Neuronal stem cell (in vitro differentiated cells): ENCODE data around the gene SMAD5.

Source experiments
- DNase-seq: peaks from one replicate; pipeline ENCODE4 v3.0.0-alpha.2; 2013; ENCODE audit warnings: low spot score
- H2AFZ ChIP-seq: one replicate; pipeline ENCODE4 v1.6.1; 2013; ENCODE audit warnings: mild to moderate bottlenecking, low read length, inconsistent platforms
- H2AK5ac ChIP-seq: 2 replicates; pipeline ENCODE4 v1.6.1; 2013; ENCODE audit warnings: low read depth, mild to moderate bottlenecking, inconsistent platforms, low read length, moderate library complexity, mixed read lengths
- H2BK120ac ChIP-seq: 2 replicates; pipeline ENCODE4 v1.6.1; 2013; ENCODE audit warnings: low read depth, mild to moderate bottlenecking, inconsistent platforms, low read length, moderate library complexity, mixed read lengths
- H2BK12ac ChIP-seq: one replicate; pipeline ENCODE4 v1.6.1; 2013; ENCODE audit warnings: low read length, inconsistent platforms
- H2BK15ac ChIP-seq: 2 replicates; pipeline ENCODE4 v1.6.1; 2013; ENCODE audit warnings: mild to moderate bottlenecking, low read length, inconsistent platforms, mixed read lengths
- H2BK5ac ChIP-seq: one replicate; pipeline ENCODE4 v1.6.1; 2013; ENCODE audit warnings: inconsistent platforms, mild to moderate bottlenecking, low read length, moderate library complexity
- H3K14ac ChIP-seq: one replicate; pipeline ENCODE4 v1.6.1; 2013; ENCODE audit warnings: low read length, inconsistent platforms
- H3K18ac ChIP-seq: 2 replicates; pipeline ENCODE4 v1.6.1; 2013; ENCODE audit warnings: low read length, inconsistent platforms
- H3K23ac ChIP-seq: 2 replicates; pipeline ENCODE4 v1.6.1; 2013; ENCODE audit warnings: low read depth, mild to moderate bottlenecking, mixed read lengths, low read length, inconsistent platforms; ENCODE audit not compliant: poor library complexity
- H3K27ac ChIP-seq: replicated peaks from 3 replicates; pipeline ENCODE4 v1.5.1; 2013; ENCODE audit warnings: low read length, inconsistent platforms
- H3K27me3 ChIP-seq, 3 experiments: 2 replicates each; pipeline ENCODE4 v1.6.1; 2013; ENCODE audit warnings: low read length in 3 of 3, mild to moderate bottlenecking in 2 of 3, inconsistent platforms in 1 of 3, low read depth in 1 of 3, mixed read lengths in 1 of 3, moderate library complexity in 1 of 3; ENCODE audit not compliant: control insufficient read depth in 3 of 3, insufficient read depth in 3 of 3
- H3K36me3 ChIP-seq, 2 donors: replicated peaks in 1 of 2; 2 replicates each; pipeline ENCODE4 v1.6.1; 2013; ENCODE audit warnings: low read length in 2 of 2; ENCODE audit not compliant: control insufficient read depth in 2 of 2, insufficient read depth in 2 of 2
- H3K4ac ChIP-seq: 2 replicates; pipeline ENCODE4 v1.6.1; 2013; ENCODE audit warnings: inconsistent platforms, mild to moderate bottlenecking, low read length, moderate library complexity
- H3K4me1 ChIP-seq, 2 donors: 1 replicate in 1 of 2; 2 replicates in 1 of 2; pipeline ENCODE4 v1.6.1; 2013; ENCODE audit warnings: low read length in 2 of 2, low read depth in 1 of 2; ENCODE audit not compliant: control insufficient read depth in 2 of 2, insufficient read depth in 1 of 2
- H3K4me2 ChIP-seq: one replicate; pipeline ENCODE4 v1.6.1; 2013; ENCODE audit warnings: mild to moderate bottlenecking, low read length, inconsistent platforms; ENCODE audit not compliant: insufficient read depth, poor library complexity, severe bottlenecking
- H3K4me3 ChIP-seq, 2 donors: 2 replicates each; pipeline ENCODE4 v1.5.1; 2013; ENCODE audit warnings: low read length in 2 of 2, mild to moderate bottlenecking in 2 of 2, inconsistent platforms in 1 of 2, moderate library complexity in 1 of 2
- H3K79me1 ChIP-seq: one replicate; pipeline ENCODE4 v1.6.1; 2013; ENCODE audit warnings: low read depth, mild to moderate bottlenecking, inconsistent platforms, low read length, moderate library complexity
- H3K9ac ChIP-seq: one replicate; pipeline ENCODE4 v1.6.1; 2013; ENCODE audit warnings: mild to moderate bottlenecking, low read depth, low read length, inconsistent platforms; ENCODE audit not compliant: poor library complexity
- H3K9me3 ChIP-seq, 2 donors: replicated peaks in 1 of 2; 2 replicates each; pipeline versions ENCODE3 to v1.6.1; 2013; ENCODE audit warnings: low read length in 2 of 2, mild to moderate bottlenecking in 2 of 2, inconsistent platforms in 1 of 2, low read depth in 1 of 2, mixed read lengths in 1 of 2, moderate library complexity in 1 of 2; ENCODE audit not compliant: control insufficient read depth in 2 of 2, insufficient read depth in 1 of 2
- H4K8ac ChIP-seq: one replicate; pipeline ENCODE4 v1.6.1; 2013; ENCODE audit warnings: low read depth, mild to moderate bottlenecking, inconsistent platforms, low read length, moderate library complexity
- H4K91ac ChIP-seq: one replicate; pipeline ENCODE4 v1.6.1; 2013; ENCODE audit warnings: low read length, low read depth, mild to moderate bottlenecking, inconsistent platforms; ENCODE audit not compliant: poor library complexity
- WGBS, 2 donors: extraction: QIAGEN DNeasy Blood & Tissue Kit; methylation state at CpG; one replicate each; pipeline ENCODE4 v1.1.7; 2013; ENCODE audit warnings: missing lambda C conversion rate in 2 of 2, mixed read lengths in 1 of 2; ENCODE audit not compliant: insufficient read length in 2 of 2, insufficient replicate concordance in 1 of 2; ENCODE audit errors: extremely low coverage in 2 of 2; 5-methylcytosine and 5-hydroxymethylcytosine counted together

The SMAD5 gene

DNA sequence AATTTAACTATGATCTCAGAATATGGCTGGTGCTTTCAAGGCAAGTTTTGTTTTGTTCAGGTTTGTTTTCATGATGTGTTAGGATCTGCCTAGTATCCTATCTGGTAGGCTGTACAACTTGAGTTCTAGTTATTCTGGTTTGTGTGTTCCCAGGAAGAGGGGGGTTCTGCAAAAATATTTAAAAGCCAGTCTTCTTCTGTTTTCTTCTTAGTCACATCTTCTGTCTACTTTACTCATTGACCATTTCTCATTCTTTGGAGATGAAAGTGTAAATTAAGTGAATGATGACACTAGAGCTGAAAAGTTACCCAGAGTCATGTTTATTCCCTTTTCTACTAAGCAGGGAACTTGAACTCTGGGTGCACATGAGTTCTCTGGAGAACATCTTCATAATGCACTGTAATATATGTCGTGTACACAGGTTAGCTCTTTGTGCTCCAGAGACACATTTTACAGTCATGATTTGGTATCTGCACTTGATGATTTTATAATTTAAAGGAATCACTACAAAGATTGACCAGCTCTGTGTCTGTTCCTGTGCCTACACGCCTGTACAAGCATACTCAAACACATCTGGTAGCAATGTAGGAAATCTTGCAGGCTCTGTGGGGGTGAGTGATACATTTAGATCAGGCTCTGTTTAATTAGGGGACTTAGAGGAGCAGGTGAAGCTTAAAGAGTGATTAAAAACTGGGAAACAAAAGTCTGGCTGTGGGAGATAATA is 5.0 kb downstream of the SMAD5 start:
- peaks cover 0 to 28% of the 10 kb centered on the region in 2 donors for H3K36me3 ChIP-seq
- no peak overlapping the region for H2BK5ac ChIP-seq
- peaks cover 2% of the 10 kb centered on the region for H3K79me1 ChIP-seq
- no peak overlapping the region for H2BK120ac ChIP-seq
- no peak overlapping the region for H3K9ac ChIP-seq
- H3K18ac ChIP-seq, result no peak overlapping the region
- DNase-seq, result no peak
- no peak overlapping the region for H3K27ac ChIP-seq
- whole genome bisulfite sequencing, 2 donors, result no CpG with 5 or more reads among the region's 2 CpGs
- H2BK15ac ChIP-seq, result no peak overlapping the region
- H3K23ac ChIP-seq, result no peak overlapping the region
- H3K4me1 ChIP-seq, result peaks cover 1 to 5% of the 10 kb centered on the region in 2 donors
- H2AFZ ChIP-seq, result no peak overlapping the region
- no peak overlapping the region for H3K14ac ChIP-seq
- H4K8ac ChIP-seq, result no peak overlapping the region
- no peak overlapping the region for H3K4ac ChIP-seq
- H3K4me2 ChIP-seq, result no peak overlapping the region
- H3K9me3 ChIP-seq, result peaks cover 0 to 15% of the 10 kb centered on the region in 2 donors
- H3K27me3 ChIP-seq, result no peaks in the 10 kb centered on the region
- no peak overlapping the region for H3K4me3 ChIP-seq
- H2AK5ac ChIP-seq, result no peak overlapping the region
- H2BK12ac ChIP-seq, result no peak overlapping the region
- H4K91ac ChIP-seq, result no peak overlapping the region

GRCh38 chr5:136141561-136141960 is 8.9 kb downstream of the SMAD5 start:
- Histone ChIP-seq H3K4ac (no peak overlapping the region), H3K27me3 (no peaks in the 10 kb centered on the region), H3K4me3 (no peak overlapping the region), H2BK12ac (no peak overlapping the region), H3K9ac (no peak overlapping the region), H3K4me2 (no peak overlapping the region), H2BK5ac (no peak overlapping the region), H2AFZ (no peak overlapping the region), H3K27ac (no peak overlapping the region), H3K79me1 (peaks cover 2% of the 10 kb centered on the region), H3K4me1 (peaks cover 4 to 5% of the 10 kb centered on the region in 2 donors), H3K18ac (no peak overlapping the region), H2AK5ac (no peak overlapping the region), H2BK15ac (no peak overlapping the region), H3K9me3 (peaks cover 0 to 12% of the 10 kb centered on the region in 2 donors), H3K36me3 (peaks cover 0 to 15% of the 10 kb centered on the region in 2 donors), H2BK120ac (no peak overlapping the region), H4K8ac (no peak overlapping the region), H4K91ac (no peak overlapping the region), H3K23ac (no peak overlapping the region), H3K14ac (no peak overlapping the region)
- DNase-seq, result no peak

GRCh38 chr5:136143312-136143711 is 10.7 kb downstream of the SMAD5 start:
- H2BK15ac ChIP-seq, result no peak overlapping the region

GRCh38 chr5:136143763-136144162 is 11.1 kb downstream of the SMAD5 start:
- Histone ChIP-seq H3K4me2 (no peak overlapping the region), H3K36me3 (peaks cover 0 to 6% of the 10 kb centered on the region in 2 donors), H4K8ac (no peak overlapping the region), H2AK5ac (no peak overlapping the region), H2BK12ac (no peak overlapping the region), H3K9ac (no peak overlapping the region), H2BK120ac (no peak overlapping the region), H3K27me3 (no peaks in the 10 kb centered on the region), H3K27ac (no peak overlapping the region), H3K79me1 (peaks cover 2% of the 10 kb centered on the region), H3K9me3 (peaks cover 0 to under 1% of the 10 kb centered on the region in 2 donors), H3K18ac (no peak overlapping the region), H3K4ac (no peak overlapping the region), H3K4me1 (peaks cover 4% of the 10 kb centered on the region in 2 donors), H2AFZ (no peak overlapping the region), H2BK5ac (no peak overlapping the region), H4K91ac (no peak overlapping the region), H3K23ac (no peak overlapping the region), H2BK15ac (no peak overlapping the region), H3K4me3 (no peak overlapping the region), H3K14ac (no peak overlapping the region)
- DNase-seq, result no peak
- no CpG with 5 or more reads among the region's 3 CpGs for WGBS, 2 donors

More at GRCh38 chr5:136143312-136143711, 10.7 kb downstream of the SMAD5 start:
- no peak for DNase-seq
- H3K4me2 ChIP-seq, result no peak overlapping the region
- peaks cover 0 to 5% of the 10 kb centered on the region in 2 donors for H3K9me3 ChIP-seq
- H4K91ac ChIP-seq, result no peak overlapping the region
- H3K27ac ChIP-seq, result no peak overlapping the region
- H2AFZ ChIP-seq, result no peak overlapping the region
- H2BK12ac ChIP-seq, result no peak overlapping the region
- no peak overlapping the region for H4K8ac ChIP-seq
- H3K4me1 ChIP-seq, result peaks cover 4% of the 10 kb centered on the region in 2 donors
- no peak overlapping the region for H2BK5ac ChIP-seq
- H3K23ac ChIP-seq, result no peak overlapping the region
- no CpG with 5 or more reads among the region's 6 CpGs for WGBS, 2 donors
- H3K36me3 ChIP-seq, result peaks cover 0 to 7% of the 10 kb centered on the region in 2 donors
- H2BK120ac ChIP-seq, result no peak overlapping the region
- H3K79me1 ChIP-seq, result peaks cover 2% of the 10 kb centered on the region
- no peak overlapping the region for H3K4ac ChIP-seq
- no peak overlapping the region for H3K18ac ChIP-seq
- H3K4me3 ChIP-seq, result no peak overlapping the region
- H3K9ac ChIP-seq, result no peak overlapping the region
- no peaks in the 10 kb centered on the region for H3K27me3 ChIP-seq
- no peak overlapping the region for H3K14ac ChIP-seq
- no peak overlapping the region for H2AK5ac ChIP-seq
